Upper lobe of left lung (tissue), 6 donors: Measurements from ENCODE around the gene RPS17. TPM values are rescaled to one million over a fixed set of nuclear protein-coding genes. Genes with fewer than 3 reads are reported as not detected.
"Not testable (repeated sequence)": the region's sequence is repeated elsewhere in the genome, so short reads cannot be mapped to it uniquely, and the experiment has no call there.

Experiments
- ATAC-seq, 2 donors: fragments of 200-7000 bp; cut with Tn5 transposase; one replicate each; pipeline ENCODE4 v1.9.1; 2022; ENCODE audit warnings: mild to moderate bottlenecking in 2 of 2, moderate library complexity in 2 of 2; ENCODE audit not compliant: low FRiP score in 2 of 2
- DNase-seq, 2 donors: peaks; one replicate each; pipeline ENCODE4 v3.0.0-alpha.2; 2019 to 2020
- H3K27ac ChIP-seq, 4 donors: fragments of 200-600 bp; sonication (generic); one replicate each; pipeline ENCODE4 v1.5.1; 2016 to 2019
- H3K27me3 ChIP-seq, 4 donors: fragments of 200-600 bp; sonication (generic); one replicate each; pipeline ENCODE4 v1.5.1; 2017 to 2019
- H3K36me3 ChIP-seq, 4 donors: fragments of 200-600 bp; sonication (generic); one replicate each; pipeline ENCODE4 v1.5.1; 2016 to 2019
- H3K4me1 ChIP-seq, 4 donors: fragments of 200-600 bp; sonication (generic); one replicate each; pipeline ENCODE4 v1.5.1; 2018 to 2019
- H3K4me3 ChIP-seq, 4 donors: fragments of 200-600 bp; sonication (generic); one replicate each; pipeline ENCODE4 v1.5.1; 2017 to 2019; ENCODE audit warnings: mild to moderate bottlenecking in 2 of 4, moderate library complexity in 1 of 4
- H3K9me3 ChIP-seq, 4 donors: fragments of 200-600 bp; sonication (generic); one replicate each; pipeline ENCODE4 v1.5.1; 2018 to 2019
- WGBS, 2 donors: methylation state at CpG; one replicate each; pipeline ENCODE4 v1.1.5; 2017 to 2018; 5-methylcytosine and 5-hydroxymethylcytosine counted together
- total RNA-seq, 6 donors: library from RNA; depleted of rRNA in 4 of 6; stranded (reverse); fragments of >200 nt in 4 of 6; gene quantifications; one replicate each; pipeline versions ENCODE4 v1.1.0 to v1.2.1, GENCODE V29; 2016 to 2021
- TF ChIP-seq, protein P1 (sequence below), 6 experiments: fragments of 450-650 bp in 4 of 6; fragments of 200-600 bp in 2 of 6; sonication (generic) in 2 of 6; IDR thresholded peaks; one replicate each; pipeline ENCODE4 v1.5.1; 2016 to 2019; ENCODE audit warnings: antibody characterized with exemption in 6 of 6
- donor health status: DM: no; HTN: no; CAD: no; lungs with moderate emphysema.
- donor health status: DM: no; HTN: yes; CAD: no; lungs with severe emphysema.

RPS17 gene
- total RNA-seq, 6 donors from 2014 or later, result 299 to 1,601 (median 1,108) TPM

- TF ChIP-seq, protein P1, sequence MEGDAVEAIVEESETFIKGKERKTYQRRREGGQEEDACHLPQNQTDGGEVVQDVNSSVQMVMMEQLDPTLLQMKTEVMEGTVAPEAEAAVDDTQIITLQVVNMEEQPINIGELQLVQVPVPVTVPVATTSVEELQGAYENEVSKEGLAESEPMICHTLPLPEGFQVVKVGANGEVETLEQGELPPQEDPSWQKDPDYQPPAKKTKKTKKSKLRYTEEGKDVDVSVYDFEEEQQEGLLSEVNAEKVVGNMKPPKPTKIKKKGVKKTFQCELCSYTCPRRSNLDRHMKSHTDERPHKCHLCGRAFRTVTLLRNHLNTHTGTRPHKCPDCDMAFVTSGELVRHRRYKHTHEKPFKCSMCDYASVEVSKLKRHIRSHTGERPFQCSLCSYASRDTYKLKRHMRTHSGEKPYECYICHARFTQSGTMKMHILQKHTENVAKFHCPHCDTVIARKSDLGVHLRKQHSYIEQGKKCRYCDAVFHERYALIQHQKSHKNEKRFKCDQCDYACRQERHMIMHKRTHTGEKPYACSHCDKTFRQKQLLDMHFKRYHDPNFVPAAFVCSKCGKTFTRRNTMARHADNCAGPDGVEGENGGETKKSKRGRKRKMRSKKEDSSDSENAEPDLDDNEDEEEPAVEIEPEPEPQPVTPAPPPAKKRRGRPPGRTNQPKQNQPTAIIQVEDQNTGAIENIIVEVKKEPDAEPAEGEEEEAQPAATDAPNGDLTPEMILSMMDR (IDR thresholded peaks at IDR 0.05), result peak in 1 of 6 experiments; percentile 12
- WGBS, 2 donors, result 65 to 80% methylated on average over 4 of the region's 4 CpGs
- ATAC-seq, result not testable (repeated sequence)
Measured at GRCh38 chr15:82488250-82488649, 52.0 kb downstream of the RPS17 start.

DNA sequence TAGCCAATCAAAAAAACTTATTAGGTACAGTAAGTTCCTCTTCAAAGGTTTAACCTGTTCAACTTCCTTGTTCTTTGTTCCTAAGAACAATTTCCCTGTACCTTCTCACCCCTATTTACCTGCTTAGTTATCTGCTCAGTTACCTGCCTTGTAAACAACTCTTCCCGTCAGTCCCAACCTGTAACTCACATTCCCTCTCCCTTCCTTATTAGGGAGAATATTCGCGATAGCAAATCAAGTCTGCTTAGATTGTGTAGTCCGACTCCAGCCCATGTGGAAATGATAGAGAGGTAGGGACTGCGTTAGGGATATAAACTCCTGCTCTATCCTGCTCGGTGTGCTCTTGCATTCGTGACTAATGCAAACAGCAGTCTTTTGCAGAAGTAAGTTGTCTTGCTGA lies 53.2 kb downstream of the RPS17 start:
- 62 to 66% methylated on average over 6 to 7 of the region's 7 CpGs for WGBS, 2 donors
- peak in 1 of 2 donors; percentile 22 for DNase-seq
- not testable (repeated sequence) for ATAC-seq, H3K36me3 ChIP-seq, H3K4me3 ChIP-seq, H3K9me3 ChIP-seq, H3K27me3 ChIP-seq, H3K27ac ChIP-seq, H3K4me1 ChIP-seq

More at GRCh38 chr15:82488250-82488649, 52.0 kb downstream of the RPS17 start:
- DNase-seq, H3K9me3 ChIP-seq, H3K4me3 ChIP-seq, H3K36me3 ChIP-seq, H3K27me3 ChIP-seq, H3K27ac ChIP-seq, H3K4me1 ChIP-seq: not testable (repeated sequence)

Other genes starting within 250 kb of the RPS17 start
- 1 to 10 TPM in 5 of 6 donors, under 1 TPM in 1; 0.34 to 4.3 (median 1.2) TPM for gene GOLGA6L10, start 191.0 kb downstream of the RPS17 start, total RNA-seq
- 10 to 100 TPM in 2 of 6 donors, 1 to 10 TPM in 4; 2.9 to 83.8 (median 6.3) TPM for gene GOLGA6L9, start 110.6 kb downstream of the RPS17 start, total RNA-seq
- gene CPEB1, start 106.9 kb upstream of the RPS17 start, total RNA-seq, result 1 to 10 TPM in 5 of 6 donors, under 1 TPM in 1; 0.76 to 3.4 (median 1.7) TPM
- gene AP3B2, start 169.4 kb upstream of the RPS17 start, total RNA-seq, result 10 to 100 TPM in 1 of 6 donors, 1 to 10 TPM in 3, under 1 TPM in 2; 0.39 to 25.1 (median 3.8) TPM